ENCODE measurements around the gene ITGA1.

Gene ITGA1

GRCh38 chr5:52787600-52788504 is at the start of gene ITGA1, which contains the start of gene PELO:
Gene ITGA1, plus strand, starts transcription at chr5:52787916. Its CDS starts 438 bp downstream, at chr5:52788354.
Gene PELO, plus strand, starts transcription at chr5:52787916. Its CDS starts 12,479 bp downstream, at chr5:52800395.
- no peaks in the 10 kb centered on the region for H3K36me3 ChIP-seq
- H3K4me3 ChIP-seq: peak within 1 kb of the TSS; percentile 66 to 86
- peak; percentile 90 to 92 for DNase-seq
- H3K4me1 ChIP-seq: peaks cover 0 to 64% (median 7%) of the 10 kb centered on the region in 4 donors
- H3K27ac ChIP-seq: peak within 1 kb of the TSS; percentile 95 to 96
- intact Hi-C loops (cut with DNase I; ENCODE audit: low total_unique reads): loop anchor here (1.0 to 10.0 kb wide), 2 partner anchors 93 to 127 kb away; no protein-coding TSS in a partner anchor
- H3K9me3 ChIP-seq: no peaks in the 10 kb centered on the region
- peak; percentile 51 to 53 for TF ChIP-seq CTCF (IDR thresholded peaks at IDR 0.05)
- H3K27me3 ChIP-seq: no peaks in the 10 kb centered on the region

GRCh38 chr5:52738095-52738506 is 49.6 kb upstream of the ITGA1 start:
- Histone ChIP-seq H3K4me3 (no peak overlapping the region), H3K36me3 (no peaks in the 10 kb centered on the region), H3K27ac (no peak overlapping the region), H3K4me1 (peaks cover 0 to 29% (median 1%) of the 10 kb centered on the region in 4 donors), H3K9me3 (no peaks in the 10 kb centered on the region), H3K27me3 (no peaks in the 10 kb centered on the region)
- no peak for DNase-seq
- TF ChIP-seq CTCF (IDR thresholded peaks at IDR 0.05): no peak
- intact Hi-C loops (cut with DNase I; ENCODE audit: low total_unique reads): no loop called here

- H3K4me3 ChIP-seq: no peak overlapping the region
- H3K36me3 ChIP-seq: no peaks in the 10 kb centered on the region
- no peak for TF ChIP-seq CTCF (IDR thresholded peaks at IDR 0.05)
- H3K27ac ChIP-seq: no peak overlapping the region
- no peaks in the 10 kb centered on the region for H3K9me3 ChIP-seq
- H3K27me3 ChIP-seq: no peaks in the 10 kb centered on the region
- DNase-seq: no peak
- H3K4me1 ChIP-seq: peaks cover 0 to 34% (median 6%) of the 10 kb centered on the region in 4 donors
- intact Hi-C loops (cut with DNase I; ENCODE audit: low total_unique reads): no loop called here
These were observed 47.7 kb upstream of the ITGA1 start for GRCh38 chr5:52740007-52740406.

- intact Hi-C loops (cut with DNase I; ENCODE audit: low total_unique reads): no loop called here
- TF ChIP-seq CTCF (IDR thresholded peaks at IDR 0.05): no peak
These were observed 44.7 kb upstream of the ITGA1 start for GRCh38 chr5:52743012-52743411.

GRCh38 chr5:52743529-52743928 is 44.2 kb upstream of the ITGA1 start:
- TF ChIP-seq CTCF (IDR thresholded peaks at IDR 0.05): no peak
- H3K27me3 ChIP-seq: no peaks in the 10 kb centered on the region
- H3K4me1 ChIP-seq: peaks cover 0 to 48% (median 6%) of the 10 kb centered on the region in 4 donors
- intact Hi-C loops (cut with DNase I; ENCODE audit: low total_unique reads): no loop called here
- no peak overlapping the region for H3K4me3 ChIP-seq
- no peak for DNase-seq
- no peaks in the 10 kb centered on the region for H3K36me3 ChIP-seq
- no peaks in the 10 kb centered on the region for H3K9me3 ChIP-seq
- peak overlapping the region in 1 of 2 donors; percentile 11 for H3K27ac ChIP-seq

More at GRCh38 chr5:52743012-52743411, 44.7 kb upstream of the ITGA1 start:
- H3K27me3 ChIP-seq: no peaks in the 10 kb centered on the region
- peaks cover 0 to 48% (median 6%) of the 10 kb centered on the region in 4 donors for H3K4me1 ChIP-seq
- no peak for DNase-seq
- no peaks in the 10 kb centered on the region for H3K36me3 ChIP-seq
- no peak overlapping the region for H3K4me3 ChIP-seq
- H3K9me3 ChIP-seq: no peaks in the 10 kb centered on the region
- peak overlapping the region in 1 of 2 donors; percentile 11 for H3K27ac ChIP-seq
